NT2/D1 (cell line): ENCODE measurements around the gene RPTOR.

ENCODE experiments used
- YY1 ChIP-seq: IDR thresholded peaks from 2 replicates; pipeline ENCODE4 v1.6.1; 2011; ENCODE audit not compliant: insufficient read length, insufficient read depth
- ZNF274 ChIP-seq: IDR thresholded peaks from 2 replicates; pipeline ENCODE4 v1.6.1; 2011; ENCODE audit warnings: mild to moderate bottlenecking, low read depth, low read length

DNA sequence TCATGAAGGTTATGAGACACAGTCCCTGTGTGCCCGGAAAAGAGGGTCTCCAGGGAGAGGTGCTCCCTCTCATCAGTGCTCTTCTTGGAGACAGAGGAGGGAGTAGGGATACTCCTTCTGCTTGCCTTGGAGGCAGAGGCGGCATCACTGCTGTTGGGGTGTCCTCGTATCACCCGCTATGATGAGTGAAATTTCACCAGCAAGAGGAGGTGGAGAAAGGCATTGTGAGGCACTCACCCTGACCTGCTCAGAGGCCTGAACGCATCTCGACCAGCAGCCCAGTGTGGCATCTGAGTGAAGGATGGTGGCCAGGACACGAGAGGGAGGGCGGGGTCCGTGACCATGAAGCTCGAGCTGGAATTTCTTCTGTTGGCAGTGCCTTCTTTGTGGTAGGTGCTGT lies 224.9 kb downstream of the RPTOR start:
- TF ChIP-seq YY1 (no peak), ZNF274 (no peak)
